HK-2 (cell line): ENCODE results near the gene LHFPL3.
A peak's percentile ranks its signal among the peaks of the same experiment; 100 is the strongest.

Source experiments
- DNase-seq: peaks from one replicate; pipeline ENCODE4 v3.0.0-alpha.2; 2018; ENCODE audit not compliant: unreplicated experiment

LHFPL3 gene

GRCh38 chr7:104843198-104843597, 514.8 kb downstream of the LHFPL3 start:
- no peak for DNase-seq

GRCh38 chr7:104845557-104845956, 517.2 kb downstream of the LHFPL3 start:
- DNase-seq, result no peak

- DNase-seq, result no peak
Measured at GRCh38 chr7:104846731-104847130, 518.3 kb downstream of the LHFPL3 start.

- DNase-seq, result peak; percentile 49
Measured at GRCh38 chr7:104848138-104848990, 520.0 kb downstream of the LHFPL3 start.

GRCh38 chr7:104850374-104850773, 522.0 kb downstream of the LHFPL3 start:
- DNase-seq, result no peak

GRCh38 chr7:104851268-104851667, 522.9 kb downstream of the LHFPL3 start:
- DNase-seq, result no peak

GRCh38 chr7:104852386-104852785, 524.0 kb downstream of the LHFPL3 start:
- DNase-seq, result no peak

- DNase-seq, result no peak
Measured at GRCh38 chr7:104855861-104856260, 527.5 kb downstream of the LHFPL3 start.

- no peak for DNase-seq
Measured at GRCh38 chr7:104857458-104858425, 529.3 kb downstream of the LHFPL3 start.

GRCh38 chr7:104859754-104860426, 531.5 kb downstream of the LHFPL3 start:
- no peak for DNase-seq

GRCh38 chr7:104861729-104862390, 533.5 kb downstream of the LHFPL3 start:
- DNase-seq, result no peak

GRCh38 chr7:104862719-104863118, 534.3 kb downstream of the LHFPL3 start:
- no peak for DNase-seq

GRCh38 chr7:104873401-104873800, 545.0 kb downstream of the LHFPL3 start:
- DNase-seq, result no peak

GRCh38 chr7:104878577-104878976, 550.2 kb downstream of the LHFPL3 start:
- DNase-seq, result no peak

GRCh38 chr7:104883248-104883717, 554.9 kb downstream of the LHFPL3 start:
- DNase-seq, result no peak

GRCh38 chr7:104883718-104884452, 555.5 kb downstream of the LHFPL3 start:
- peak; percentile 91 for DNase-seq

- DNase-seq, result no peak
Measured at GRCh38 chr7:104886651-104887050, 558.2 kb downstream of the LHFPL3 start.

- no peak for DNase-seq
Measured at GRCh38 chr7:104890216-104890615, 561.8 kb downstream of the LHFPL3 start.

GRCh38 chr7:104891949-104892348, 563.5 kb downstream of the LHFPL3 start:
- no peak for DNase-seq

- DNase-seq, result no peak
Measured at GRCh38 chr7:104894314-104894713, 565.9 kb downstream of the LHFPL3 start.
